ENCODE results near the gene POLR3K.

The POLR3K gene

DNA sequence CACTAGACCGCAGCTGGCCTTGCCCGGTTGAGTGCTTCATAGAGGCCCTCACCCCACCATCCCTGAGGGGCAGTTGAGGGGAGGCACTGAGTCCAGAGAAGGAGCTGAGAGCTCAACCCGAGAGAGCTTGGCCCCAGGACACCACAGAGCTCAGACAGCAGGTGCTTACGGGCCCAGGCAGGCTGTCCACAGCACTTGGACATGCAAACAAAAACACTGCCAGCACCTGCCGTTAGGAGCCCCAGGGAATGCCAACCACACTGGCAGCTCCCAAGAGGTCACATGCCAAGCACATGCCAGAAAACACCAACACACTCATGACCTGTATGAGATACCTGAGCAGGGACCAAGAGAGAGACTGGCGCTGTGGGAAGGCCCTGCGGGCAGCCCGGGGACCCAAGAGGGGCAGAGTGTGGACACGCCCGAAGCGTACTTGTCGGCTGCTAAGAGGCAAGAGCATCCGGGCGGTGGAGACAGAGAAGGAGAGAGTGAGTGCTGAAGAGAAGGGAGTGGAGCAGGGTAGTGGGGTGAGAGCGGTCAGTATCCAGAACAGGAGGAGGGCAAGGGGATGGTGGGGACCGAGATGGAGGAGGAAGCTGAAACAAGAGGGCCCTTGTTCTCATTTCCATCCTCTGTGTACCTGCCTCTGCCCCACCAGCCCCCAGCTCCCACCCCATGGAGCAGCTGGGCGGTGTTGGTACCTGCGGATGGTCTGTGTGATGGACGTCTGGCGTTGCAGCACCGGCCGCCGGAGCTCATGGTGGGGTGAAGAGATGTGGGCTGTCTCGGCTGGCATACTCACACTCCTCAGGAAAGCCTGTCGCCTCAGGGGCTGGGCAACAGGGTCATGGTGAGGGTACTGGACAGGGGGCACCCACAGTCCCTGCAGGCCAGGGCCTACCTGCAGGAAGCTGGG, 10.8 kb upstream of the POLR3K start:
- no peak overlapping the region for H3K27ac ChIP-seq (ENCODE audit: low read depth in 2 of 2, low read length in 2 of 2)
- peaks cover 0 to 3% of the 10 kb centered on the region in 2 donors for H3K4me1 ChIP-seq (ENCODE audit: control insufficient read depth in 2 of 2, insufficient read depth in 2 of 2, low read length in 2 of 2)
- no peak overlapping the region for H3K4me3 ChIP-seq (ENCODE audit: low read length in 2 of 2)
- no peaks in the 10 kb centered on the region for H3K9me3 ChIP-seq (ENCODE audit: control insufficient read depth in 2 of 2, low read length in 2 of 2)
- no peak overlapping the region for H3K9ac ChIP-seq (ENCODE audit: low read depth in 1 of 2, low read length in 2 of 2)
- no peaks in the 10 kb centered on the region for H3K27me3 ChIP-seq (ENCODE audit: control insufficient read depth in 2 of 2, insufficient read depth in 2 of 2, low read length in 2 of 2)
- H3K36me3 ChIP-seq (ENCODE audit: control insufficient read depth in 2 of 2, insufficient read depth in 2 of 2, low read length in 2 of 2), result peaks cover 3 to 14% of the 10 kb centered on the region in 2 donors

DNA sequence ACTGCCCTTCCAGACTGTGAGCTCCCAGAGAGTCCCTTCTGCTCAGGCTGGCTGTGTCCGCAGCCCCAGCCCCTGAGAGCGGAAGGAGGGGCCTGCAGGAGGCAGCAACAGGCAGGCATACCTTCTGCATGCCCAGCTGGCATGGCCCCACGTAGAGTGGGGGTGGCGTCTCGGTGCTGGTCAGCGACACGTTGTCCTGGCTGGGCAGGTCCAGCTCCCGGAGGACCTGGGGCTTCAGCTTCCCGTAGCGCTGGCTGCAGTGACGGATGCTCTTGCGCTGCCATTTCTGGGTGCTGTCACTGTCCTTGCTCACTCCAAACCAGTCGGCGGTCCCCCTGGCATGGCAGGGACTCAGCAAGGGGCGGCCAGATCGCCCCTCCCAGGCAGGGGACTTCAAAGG, 10.1 kb upstream of the POLR3K start:
- no peak overlapping the region for H3K4me3 ChIP-seq (ENCODE audit: low read length in 2 of 2)
- peaks cover 0 to 3% of the 10 kb centered on the region in 2 donors for H3K4me1 ChIP-seq (ENCODE audit: control insufficient read depth in 2 of 2, insufficient read depth in 2 of 2, low read length in 2 of 2)
- peaks cover 7 to 17% of the 10 kb centered on the region in 2 donors for H3K36me3 ChIP-seq (ENCODE audit: control insufficient read depth in 2 of 2, insufficient read depth in 2 of 2, low read length in 2 of 2)
- no peak overlapping the region for H3K9ac ChIP-seq (ENCODE audit: low read depth in 1 of 2, low read length in 2 of 2)
- no peak overlapping the region for H3K27ac ChIP-seq (ENCODE audit: low read depth in 2 of 2, low read length in 2 of 2)
- H3K27me3 ChIP-seq (ENCODE audit: control insufficient read depth in 2 of 2, insufficient read depth in 2 of 2, low read length in 2 of 2), result no peaks in the 10 kb centered on the region
- no peaks in the 10 kb centered on the region for H3K9me3 ChIP-seq (ENCODE audit: control insufficient read depth in 2 of 2, low read length in 2 of 2)

DNA sequence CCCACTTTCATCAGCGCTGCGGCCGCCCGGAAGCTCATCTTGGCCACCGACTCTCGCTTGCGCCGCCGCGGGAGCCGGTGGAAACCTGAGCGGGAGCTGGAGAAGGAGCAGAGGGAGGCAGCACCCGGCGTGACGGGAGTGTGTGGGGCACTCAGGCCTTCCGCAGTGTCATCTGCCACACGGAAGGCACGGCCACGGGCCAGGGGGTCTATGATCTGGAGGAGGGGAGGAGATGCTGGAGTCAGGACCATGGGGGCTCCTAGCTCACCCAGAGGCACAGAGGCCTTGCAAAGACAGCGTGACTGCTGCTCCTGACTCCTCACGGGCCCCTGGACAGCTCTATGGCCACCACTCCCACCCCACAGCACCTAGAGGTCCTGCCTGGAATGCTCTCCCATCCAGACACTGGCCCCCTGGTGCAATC, 9.6 kb upstream of the POLR3K start:
- Histone ChIP-seq H3K9ac (ENCODE audit: low read depth in 1 of 2, low read length in 2 of 2) (no peak overlapping the region), H3K36me3 (ENCODE audit: control insufficient read depth in 2 of 2, insufficient read depth in 2 of 2, low read length in 2 of 2) (peaks cover 12 to 20% of the 10 kb centered on the region in 2 donors), H3K27ac (ENCODE audit: low read depth in 2 of 2, low read length in 2 of 2) (no peak overlapping the region), H3K4me1 (ENCODE audit: control insufficient read depth in 2 of 2, insufficient read depth in 2 of 2, low read length in 2 of 2) (peaks cover 0 to 3% of the 10 kb centered on the region in 2 donors), H3K27me3 (ENCODE audit: control insufficient read depth in 2 of 2, insufficient read depth in 2 of 2, low read length in 2 of 2) (no peaks in the 10 kb centered on the region), H3K4me3 (ENCODE audit: low read length in 2 of 2) (no peak overlapping the region), H3K9me3 (ENCODE audit: control insufficient read depth in 2 of 2, low read length in 2 of 2) (no peaks in the 10 kb centered on the region)

DNA sequence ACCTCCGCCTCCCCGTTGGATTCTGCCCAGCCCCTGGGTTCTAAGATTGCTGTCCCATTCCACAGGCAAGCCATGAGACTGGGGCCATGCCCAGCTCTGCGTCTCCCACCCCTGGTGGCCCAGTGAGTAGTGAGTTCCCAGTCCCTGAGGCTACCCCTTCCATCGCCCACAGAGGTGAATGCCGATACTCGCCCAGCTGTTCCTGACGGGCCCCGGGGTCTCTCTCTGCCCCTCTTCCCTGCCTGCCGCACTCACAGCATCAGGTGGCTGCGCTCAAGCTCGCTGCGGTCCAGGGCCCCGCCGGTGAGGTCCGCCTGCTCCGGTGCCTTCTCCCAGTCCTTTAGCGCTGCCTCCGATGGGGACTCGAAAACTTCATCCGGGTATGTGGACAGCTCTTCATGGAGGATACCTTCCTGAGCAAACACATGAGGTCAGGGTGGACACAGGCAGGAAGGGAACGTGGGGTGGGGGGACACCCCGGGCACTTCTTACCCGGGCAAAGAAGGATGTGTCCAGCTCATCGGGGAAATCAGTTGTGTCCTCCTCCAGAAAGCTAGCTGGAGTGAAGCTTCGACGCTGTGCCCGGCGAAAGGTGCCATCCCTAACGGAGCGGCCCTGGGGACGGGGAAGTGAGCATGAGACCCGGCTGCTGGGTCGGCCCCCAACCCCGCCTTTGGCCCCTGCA, 9.0 kb upstream of the POLR3K start:
- no peak overlapping the region for H3K4me3 ChIP-seq (ENCODE audit: low read length in 2 of 2)
- peaks cover 13 to 25% of the 10 kb centered on the region in 2 donors for H3K36me3 ChIP-seq (ENCODE audit: control insufficient read depth in 2 of 2, insufficient read depth in 2 of 2, low read length in 2 of 2)
- H3K4me1 ChIP-seq (ENCODE audit: control insufficient read depth in 2 of 2, insufficient read depth in 2 of 2, low read length in 2 of 2), result peaks cover 0 to 3% of the 10 kb centered on the region in 2 donors
- no peak overlapping the region for H3K27ac ChIP-seq (ENCODE audit: low read depth in 2 of 2, low read length in 2 of 2)
- no peaks in the 10 kb centered on the region for H3K9me3 ChIP-seq (ENCODE audit: control insufficient read depth in 2 of 2, low read length in 2 of 2)
- no peaks in the 10 kb centered on the region for H3K27me3 ChIP-seq (ENCODE audit: control insufficient read depth in 2 of 2, insufficient read depth in 2 of 2, low read length in 2 of 2)
- H3K9ac ChIP-seq (ENCODE audit: low read depth in 1 of 2, low read length in 2 of 2), result no peak overlapping the region

DNA sequence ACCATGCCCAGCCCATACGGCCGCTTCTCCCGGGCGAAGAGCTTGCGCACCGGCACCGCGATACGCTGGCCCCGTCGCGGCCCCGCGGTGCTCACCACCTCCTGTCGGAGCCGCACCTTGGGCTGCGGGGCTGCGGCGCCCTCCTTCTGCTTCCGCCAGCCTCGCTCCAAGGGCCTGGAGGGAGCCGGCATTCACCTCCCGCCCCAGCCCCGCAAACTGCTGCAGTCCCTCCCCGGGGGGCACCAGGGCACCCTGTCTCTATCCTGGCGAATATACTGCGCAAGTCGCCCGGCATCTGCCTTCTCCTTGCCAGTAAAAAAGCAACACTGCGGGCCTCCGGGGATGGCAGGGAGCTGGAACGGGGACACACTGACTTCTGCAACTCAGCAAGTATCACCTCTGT, 8.5 kb upstream of the POLR3K start:
- peaks cover 17 to 30% of the 10 kb centered on the region in 2 donors for H3K36me3 ChIP-seq (ENCODE audit: control insufficient read depth in 2 of 2, insufficient read depth in 2 of 2, low read length in 2 of 2)
- H3K4me1 ChIP-seq (ENCODE audit: control insufficient read depth in 2 of 2, insufficient read depth in 2 of 2, low read length in 2 of 2), result peaks cover 0 to 3% of the 10 kb centered on the region in 2 donors
- no peaks in the 10 kb centered on the region for H3K27me3 ChIP-seq (ENCODE audit: control insufficient read depth in 2 of 2, insufficient read depth in 2 of 2, low read length in 2 of 2)
- H3K9ac ChIP-seq (ENCODE audit: low read depth in 1 of 2, low read length in 2 of 2), result no peak overlapping the region
- H3K27ac ChIP-seq (ENCODE audit: low read depth in 2 of 2, low read length in 2 of 2), result no peak overlapping the region
- H3K4me3 ChIP-seq (ENCODE audit: low read length in 2 of 2), result no peak overlapping the region
- H3K9me3 ChIP-seq (ENCODE audit: control insufficient read depth in 2 of 2, low read length in 2 of 2), result no peaks in the 10 kb centered on the region

DNA sequence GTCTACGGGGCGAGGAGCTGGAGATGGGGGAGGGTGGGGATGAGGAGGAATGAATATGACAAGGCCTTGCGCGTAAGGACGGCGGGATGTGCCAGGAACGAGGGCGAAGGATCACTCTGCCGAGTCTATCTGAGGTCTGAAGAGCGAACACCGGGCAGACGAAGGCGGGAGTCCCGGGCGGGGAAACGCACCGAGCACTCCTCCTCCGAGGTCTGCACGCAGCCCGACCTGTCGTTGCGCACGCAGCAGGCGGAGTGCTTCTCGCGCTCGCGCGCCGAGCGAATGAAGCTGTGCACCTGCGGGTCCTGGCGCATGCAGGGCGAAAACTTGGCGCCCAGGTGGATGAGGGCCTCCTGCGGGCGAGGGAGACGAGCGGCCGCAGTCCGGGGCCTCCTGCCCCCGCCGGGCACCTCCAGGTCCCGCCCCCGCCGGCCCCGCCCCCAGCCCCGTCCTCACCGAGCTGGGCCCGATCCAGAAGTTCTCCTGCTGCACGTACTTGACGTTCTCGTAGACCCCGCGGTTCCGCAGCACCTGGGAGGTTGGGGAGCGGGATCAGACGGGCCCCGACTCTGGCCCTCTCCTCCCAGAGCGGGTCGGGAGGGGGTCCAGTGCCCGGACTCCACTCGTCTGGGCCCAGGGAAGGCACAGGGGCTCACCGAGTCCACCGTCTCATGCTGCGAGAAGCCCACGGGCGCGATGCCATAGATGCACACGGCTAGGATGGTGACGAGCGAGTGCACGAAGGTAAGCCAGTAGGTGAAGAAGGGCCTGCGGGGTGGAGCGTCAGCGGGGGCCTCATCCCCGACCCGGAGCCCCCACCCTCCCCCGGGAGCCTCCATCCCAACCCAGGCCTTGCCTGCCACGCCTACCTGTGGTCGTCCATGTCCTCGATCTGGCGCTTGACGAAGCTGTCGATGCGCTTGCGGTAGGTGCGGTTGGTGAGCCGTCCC, 7.8 kb upstream of the POLR3K start:
- no peak overlapping the region for H3K4me3 ChIP-seq (ENCODE audit: low read length in 2 of 2)
- H3K36me3 ChIP-seq (ENCODE audit: control insufficient read depth in 2 of 2, insufficient read depth in 2 of 2, low read length in 2 of 2), result peaks cover 18 to 37% of the 10 kb centered on the region in 2 donors
- H3K9me3 ChIP-seq (ENCODE audit: control insufficient read depth in 2 of 2, low read length in 2 of 2), result no peaks in the 10 kb centered on the region
- no peaks in the 10 kb centered on the region for H3K27me3 ChIP-seq (ENCODE audit: control insufficient read depth in 2 of 2, insufficient read depth in 2 of 2, low read length in 2 of 2)
- H3K4me1 ChIP-seq (ENCODE audit: control insufficient read depth in 2 of 2, insufficient read depth in 2 of 2, low read length in 2 of 2), result peaks cover 0 to 3% of the 10 kb centered on the region in 2 donors
- H3K27ac ChIP-seq (ENCODE audit: low read depth in 2 of 2, low read length in 2 of 2), result no peak overlapping the region
- no peak overlapping the region for H3K9ac ChIP-seq (ENCODE audit: low read depth in 1 of 2, low read length in 2 of 2)

DNA sequence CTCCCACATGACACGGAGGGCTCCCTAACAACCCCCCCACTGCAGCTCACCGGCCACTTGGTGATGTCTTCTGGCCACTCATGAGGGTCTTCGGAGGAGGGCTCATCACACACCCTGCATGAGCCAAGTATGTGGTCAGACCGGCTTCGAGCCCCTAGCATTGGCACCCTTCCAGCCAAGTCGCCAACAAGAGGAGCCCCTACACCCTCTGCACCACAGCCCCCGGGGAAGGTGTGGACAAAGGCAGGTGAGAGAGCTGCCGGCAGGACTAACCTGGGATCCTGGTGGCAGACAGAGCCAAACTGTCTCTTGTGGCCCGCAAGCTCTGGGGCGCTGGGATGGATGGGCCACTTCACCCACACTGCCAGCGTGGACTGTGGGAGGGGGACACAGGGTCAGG, 6.8 kb upstream of the POLR3K start:
- H3K27me3 ChIP-seq (ENCODE audit: control insufficient read depth in 2 of 2, insufficient read depth in 2 of 2, low read length in 2 of 2), result no peaks in the 10 kb centered on the region
- peaks cover 18 to 41% of the 10 kb centered on the region in 2 donors for H3K36me3 ChIP-seq (ENCODE audit: control insufficient read depth in 2 of 2, insufficient read depth in 2 of 2, low read length in 2 of 2)
- H3K27ac ChIP-seq (ENCODE audit: low read depth in 2 of 2, low read length in 2 of 2), result no peak overlapping the region
- no peak overlapping the region for H3K4me3 ChIP-seq (ENCODE audit: low read length in 2 of 2)
- no peaks in the 10 kb centered on the region for H3K9me3 ChIP-seq (ENCODE audit: control insufficient read depth in 2 of 2, low read length in 2 of 2)
- no peaks in the 10 kb centered on the region for H3K4me1 ChIP-seq (ENCODE audit: control insufficient read depth in 2 of 2, insufficient read depth in 2 of 2, low read length in 2 of 2)
- H3K9ac ChIP-seq (ENCODE audit: low read depth in 1 of 2, low read length in 2 of 2), result no peak overlapping the region

DNA sequence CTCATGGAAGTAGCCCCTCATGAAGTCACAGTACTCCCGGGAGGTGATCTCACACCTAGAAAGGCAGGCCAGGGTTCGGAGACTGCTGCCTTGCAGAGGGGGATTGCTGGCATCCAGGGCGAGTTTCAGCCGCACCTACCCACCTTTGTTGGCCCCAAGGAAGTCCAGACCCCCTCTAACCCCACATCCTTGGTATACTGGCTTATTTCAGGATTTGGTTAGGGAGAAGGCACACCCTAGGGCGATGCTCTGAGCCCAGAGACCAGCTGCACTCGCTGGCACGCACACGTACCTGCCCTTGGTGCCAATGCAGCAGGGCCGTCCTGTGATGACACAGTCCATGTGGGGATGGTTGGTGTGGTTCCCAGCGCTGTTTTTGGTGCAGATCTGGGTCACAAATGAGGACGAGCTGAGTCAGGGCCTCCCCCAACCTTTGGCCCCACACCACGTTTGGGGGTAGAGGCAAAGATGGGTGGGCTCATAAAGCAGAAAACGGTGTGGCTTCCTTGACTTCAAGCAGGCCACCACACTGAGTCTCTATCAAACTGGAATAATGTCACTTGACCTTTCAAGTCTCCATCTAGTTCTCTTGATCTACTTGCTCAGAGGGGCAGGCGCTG, 6.1 kb upstream of the POLR3K start:
- H3K9ac ChIP-seq (ENCODE audit: low read depth in 1 of 2, low read length in 2 of 2), result no peak overlapping the region

More for the DNA sequence above, 6.1 kb upstream of the POLR3K start:
- no peaks in the 10 kb centered on the region for H3K4me1 ChIP-seq (ENCODE audit: control insufficient read depth in 2 of 2, insufficient read depth in 2 of 2, low read length in 2 of 2)
- no peak overlapping the region for H3K4me3 ChIP-seq (ENCODE audit: low read length in 2 of 2)
- no peaks in the 10 kb centered on the region for H3K27me3 ChIP-seq (ENCODE audit: control insufficient read depth in 2 of 2, insufficient read depth in 2 of 2, low read length in 2 of 2)
- H3K9me3 ChIP-seq (ENCODE audit: control insufficient read depth in 2 of 2, low read length in 2 of 2), result no peaks in the 10 kb centered on the region
- no peak overlapping the region for H3K27ac ChIP-seq (ENCODE audit: low read depth in 2 of 2, low read length in 2 of 2)
- H3K36me3 ChIP-seq (ENCODE audit: control insufficient read depth in 2 of 2, insufficient read depth in 2 of 2, low read length in 2 of 2), result peaks cover 18 to 41% of the 10 kb centered on the region in 2 donors
